Mammary epithelial cell (primary cell): ENCODE measurements around the gene PHACTR2.

Experiments
- EZH2 ChIP-seq: IDR thresholded peaks from 2 replicates; pipeline ENCODE4 v1.6.1; 2012; ENCODE audit warnings: low read length, inconsistent platforms, borderline replicate concordance
- TF ChIP-seq, protein P1 (sequence below), 2 donors: IDR thresholded peaks in 1 of 2; conservative IDR thresholded peaks in 1 of 2; 2 replicates each; pipeline ENCODE4 v1.5.1; 2011 to 2012; ENCODE audit warnings: inconsistent platforms in 2 of 2, low read length in 2 of 2, mild to moderate bottlenecking in 2 of 2, control low read depth in 1 of 2, low read depth in 1 of 2; ENCODE audit not compliant: insufficient read depth in 1 of 2; ENCODE audit errors: extremely low read depth in 1 of 2

DNA sequence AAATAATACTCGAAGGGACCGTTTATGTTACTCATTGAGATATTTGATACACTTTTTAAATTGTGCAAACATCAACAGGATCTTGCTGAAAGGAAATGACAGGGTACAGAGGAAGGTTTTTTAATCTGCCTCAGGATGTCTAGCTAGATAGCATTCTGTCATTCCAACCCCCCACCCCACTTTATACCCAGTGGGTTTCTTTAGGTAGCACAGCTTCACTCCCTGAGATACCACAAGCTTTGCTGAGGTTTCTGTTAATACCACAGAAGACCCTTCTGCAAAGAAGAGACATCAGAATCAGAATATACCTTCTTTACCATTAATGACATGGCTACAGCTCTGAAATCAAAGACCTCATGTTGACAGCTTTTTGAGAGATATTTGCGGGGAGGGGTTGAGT lies 1.3 kb downstream of the PHACTR2 start:
- TF ChIP-seq, protein P1, sequence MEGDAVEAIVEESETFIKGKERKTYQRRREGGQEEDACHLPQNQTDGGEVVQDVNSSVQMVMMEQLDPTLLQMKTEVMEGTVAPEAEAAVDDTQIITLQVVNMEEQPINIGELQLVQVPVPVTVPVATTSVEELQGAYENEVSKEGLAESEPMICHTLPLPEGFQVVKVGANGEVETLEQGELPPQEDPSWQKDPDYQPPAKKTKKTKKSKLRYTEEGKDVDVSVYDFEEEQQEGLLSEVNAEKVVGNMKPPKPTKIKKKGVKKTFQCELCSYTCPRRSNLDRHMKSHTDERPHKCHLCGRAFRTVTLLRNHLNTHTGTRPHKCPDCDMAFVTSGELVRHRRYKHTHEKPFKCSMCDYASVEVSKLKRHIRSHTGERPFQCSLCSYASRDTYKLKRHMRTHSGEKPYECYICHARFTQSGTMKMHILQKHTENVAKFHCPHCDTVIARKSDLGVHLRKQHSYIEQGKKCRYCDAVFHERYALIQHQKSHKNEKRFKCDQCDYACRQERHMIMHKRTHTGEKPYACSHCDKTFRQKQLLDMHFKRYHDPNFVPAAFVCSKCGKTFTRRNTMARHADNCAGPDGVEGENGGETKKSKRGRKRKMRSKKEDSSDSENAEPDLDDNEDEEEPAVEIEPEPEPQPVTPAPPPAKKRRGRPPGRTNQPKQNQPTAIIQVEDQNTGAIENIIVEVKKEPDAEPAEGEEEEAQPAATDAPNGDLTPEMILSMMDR (conservative IDR thresholded peaks at IDR 0.05 in 1 of 2, IDR thresholded peaks at IDR 0.05 in 1 of 2; ENCODE audit: extremely low read depth in 1 of 2, insufficient read depth in 1 of 2, low read depth in 1 of 2, low read length in 2 of 2): no peak
- TF ChIP-seq EZH2: no peak
